HL-60 (cell line): ENCODE data around the gene CAMTA1.

Source experiments
- DNase-seq, 2 experiments: peaks; one replicate each; pipeline ENCODE4 v3.0.0-alpha.2; 2010 to 2020; ENCODE audit warnings: low read depth in 1 of 2, low spot score in 1 of 2
- H3K27ac ChIP-seq: fragments of 250-450 bp; sonication (Bioruptor Pico); replicated peaks from 2 replicates; pipeline ENCODE4 v1.5.1; 2020; ENCODE audit warnings: mild to moderate bottlenecking, moderate library complexity
- H3K27me3 ChIP-seq: fragments of 250-450 bp; sonication (Bioruptor Pico); 2 replicates; pipeline ENCODE4 v1.5.1; 2021; ENCODE audit warnings: mild to moderate bottlenecking, moderate library complexity; ENCODE audit not compliant: insufficient read depth, poor library complexity, severe bottlenecking
- H3K4me3 ChIP-seq: replicated peaks from 2 replicates; pipeline ENCODE4 v1.5.1; 2011; ENCODE audit warnings: mild to moderate bottlenecking, control low read depth, low read length; ENCODE audit not compliant: insufficient read depth
- CTCF ChIP-seq: IDR thresholded peaks from one replicate; pipeline ENCODE4 v1.5.1; 2011; ENCODE audit warnings: low read length, control low read depth, inconsistent platforms; ENCODE audit not compliant: insufficient read depth
- GABPA ChIP-seq: IDR thresholded peaks from 2 replicates; pipeline ENCODE4 v1.6.1; 2012; ENCODE audit warnings: low read depth
- POLR2AphosphoS5 ChIP-seq: IDR thresholded peaks from 2 replicates; pipeline ENCODE4 v1.6.1; 2012; ENCODE audit warnings: low read depth
- REST ChIP-seq: IDR thresholded peaks from 2 replicates; pipeline ENCODE4 v1.6.1; 2012; ENCODE audit warnings: low read depth; ENCODE audit not compliant: insufficient replicate concordance
- SPI1 ChIP-seq: IDR thresholded peaks from 2 replicates; pipeline ENCODE4 v1.6.1; 2012; ENCODE audit warnings: low read depth, mild to moderate bottlenecking, borderline replicate concordance

The CAMTA1 gene

GRCh38 chr1:7659514-7659913 lies 874.3 kb downstream of the CAMTA1 start:
- Histone ChIP-seq H3K27ac (no peak overlapping the region), H3K27me3 (no peaks in the 10 kb centered on the region), H3K4me3 (no peak overlapping the region)
- no peak for DNase-seq
- TF ChIP-seq REST = no peak
- TF ChIP-seq GABPA = no peak
- no peak for TF ChIP-seq CTCF
- TF ChIP-seq POLR2AphosphoS5 = no peak
- TF ChIP-seq SPI1 = no peak

- Histone ChIP-seq H3K27me3 (no peaks in the 10 kb centered on the region), H3K4me3 (no peak overlapping the region), H3K27ac (no peak overlapping the region)
- DNase-seq = no peak
- TF ChIP-seq REST = no peak
- TF ChIP-seq CTCF = no peak
- no peak for TF ChIP-seq POLR2AphosphoS5
- TF ChIP-seq GABPA = no peak
- no peak for TF ChIP-seq SPI1
These were observed 878.3 kb downstream of the CAMTA1 start for GRCh38 chr1:7663451-7664146.

GRCh38 chr1:7664147-7664892 lies 879.1 kb downstream of the CAMTA1 start:
- no peak overlapping the region for H3K27ac ChIP-seq
- no peaks in the 10 kb centered on the region for H3K27me3 ChIP-seq
- DNase-seq = no peak
- TF ChIP-seq CTCF (no peak), POLR2AphosphoS5 (no peak), SPI1 (no peak), GABPA (no peak), REST (no peak)
- no peak overlapping the region for H3K4me3 ChIP-seq
